Placental pericyte (primary cell): Measurements from ENCODE around the gene MYL11. TPM values are rescaled to one million over a fixed set of nuclear protein-coding genes. Genes with fewer than 3 reads are reported as not detected.

Source experiments
- small RNA-seq: library from RNA; depleted of rRNA; stranded (forward); fragments of <200 nt; gene quantifications from one replicate; pipeline ENCODE3, GENCODE V24; 2012; ENCODE audit warnings: low replicate concordance
- total RNA-seq: library from RNA; depleted of rRNA; stranded (reverse); fragments of >200 nt; gene quantifications from 2 replicates; pipeline ENCODE4 v1.2.3, GENCODE V29; 2012

MYL11 gene, protein sequence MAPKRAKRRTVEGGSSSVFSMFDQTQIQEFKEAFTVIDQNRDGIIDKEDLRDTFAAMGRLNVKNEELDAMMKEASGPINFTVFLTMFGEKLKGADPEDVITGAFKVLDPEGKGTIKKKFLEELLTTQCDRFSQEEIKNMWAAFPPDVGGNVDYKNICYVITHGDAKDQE
- not detected in 2 replicates for total RNA-seq

DNA sequence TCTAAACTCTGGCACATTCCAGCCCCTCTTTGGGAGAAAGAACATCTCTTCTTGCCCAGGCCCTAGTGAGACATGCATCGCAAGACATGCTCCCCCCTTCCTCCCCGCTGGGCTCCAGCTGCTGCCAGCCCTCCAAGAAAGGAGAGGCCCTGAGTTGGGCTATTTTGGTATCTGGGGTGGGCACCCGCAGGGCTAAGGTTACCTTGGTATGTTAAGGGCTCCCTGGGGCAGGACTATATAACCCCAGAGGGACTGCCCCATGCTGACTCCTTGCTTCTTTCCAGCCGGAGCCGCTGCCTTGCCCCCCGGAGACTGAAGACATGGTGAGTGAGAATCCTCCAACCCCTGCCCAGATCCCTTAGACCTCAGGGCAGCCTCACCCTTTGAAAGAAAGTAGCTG lies at the start of gene MYL11:
Gene MYL11, plus strand, starts transcription at position 265 of the 400 bp plus-strand sequence. Its CDS starts 56 bp downstream, at position 321.

DNA sequence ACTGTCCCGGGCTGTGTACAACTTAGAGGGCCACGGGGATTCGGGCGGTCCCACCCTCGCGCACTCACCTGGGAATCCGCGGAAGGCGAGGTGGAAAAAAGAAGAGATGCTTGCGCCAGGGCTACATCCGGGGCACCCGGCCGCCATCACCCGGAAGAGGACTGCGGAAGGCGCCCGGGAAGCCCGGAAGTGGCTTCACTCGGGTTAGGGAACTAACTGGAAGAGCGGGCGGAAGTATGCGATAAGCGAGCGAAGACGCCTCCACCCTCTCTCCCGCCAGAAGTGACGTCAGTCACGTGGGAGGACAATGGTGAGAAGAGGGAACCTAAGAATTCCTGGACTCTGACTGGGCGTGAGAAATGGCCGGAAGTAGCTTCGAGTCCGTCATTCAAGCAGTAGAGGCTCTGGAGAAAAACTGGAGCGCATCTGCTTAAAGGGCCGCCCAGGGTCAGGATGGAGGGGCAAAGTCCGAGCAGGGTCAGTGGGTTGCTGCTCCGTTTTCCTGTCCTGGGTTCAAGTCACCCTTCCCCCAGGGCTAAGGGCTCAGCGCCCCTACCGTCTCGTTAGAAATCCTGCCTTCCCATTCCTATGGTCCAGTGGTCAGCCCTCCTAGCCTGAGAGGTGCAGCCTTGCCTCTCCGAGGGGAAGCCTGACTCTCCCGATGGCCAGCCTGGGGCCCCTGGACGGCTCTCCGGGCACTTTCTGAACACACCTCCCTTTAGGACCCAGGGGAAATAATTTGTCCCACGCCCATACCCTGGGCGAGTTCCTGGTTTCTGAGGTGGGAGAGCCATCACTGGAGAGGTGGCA lies 19.3 kb upstream of the MYL11 start, which contains the start of gene CD2BP2:
Gene CD2BP2, minus strand, starts transcription at position 165 of the 810 bp plus-strand sequence. CDS start 627 bp downstream, outside the sequence.

DNA sequence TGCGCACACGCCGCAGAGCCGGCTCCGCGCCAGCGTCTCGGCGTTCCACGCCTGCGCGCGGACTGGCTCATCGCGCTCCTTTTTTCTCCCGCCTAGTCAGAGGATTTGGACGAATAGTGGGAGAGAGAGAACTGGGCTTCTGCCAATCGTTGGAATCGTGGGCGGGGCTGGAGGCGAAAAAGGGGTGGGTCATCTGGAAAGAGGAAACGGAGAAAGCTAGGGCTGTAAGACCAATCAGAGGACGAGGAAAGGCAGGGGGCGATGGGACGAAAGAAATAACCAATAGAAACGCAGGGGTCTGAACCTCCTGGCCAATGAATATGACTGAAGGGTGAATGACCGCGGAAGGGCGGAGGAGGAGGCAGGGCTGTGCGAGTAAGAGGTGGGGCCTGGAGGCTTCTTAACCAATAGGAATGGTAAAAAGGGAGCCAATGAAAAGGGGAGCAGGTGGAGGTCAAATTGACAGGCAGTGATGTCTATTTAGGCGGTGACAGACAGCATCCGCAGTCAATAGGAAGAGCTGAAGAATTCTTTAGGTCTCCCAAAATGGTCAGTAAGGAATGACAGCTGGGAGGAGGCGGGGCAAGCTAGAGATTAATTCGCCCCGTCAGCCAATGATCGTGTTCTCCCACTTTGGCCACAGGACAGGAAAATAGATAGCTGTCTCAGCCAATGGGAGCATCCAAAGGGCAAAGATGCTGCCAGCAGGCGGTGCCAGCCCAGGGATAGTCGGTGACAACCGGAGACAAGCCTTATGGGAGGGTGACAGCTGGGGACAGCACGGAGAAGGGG lies 4.0 kb upstream of the MYL11 start, which contains the start of gene TBC1D10B:
Gene TBC1D10B, minus strand, starts transcription at position 39 of the 792 bp plus-strand sequence. CDS start 311 bp downstream, outside the sequence.

DNA sequence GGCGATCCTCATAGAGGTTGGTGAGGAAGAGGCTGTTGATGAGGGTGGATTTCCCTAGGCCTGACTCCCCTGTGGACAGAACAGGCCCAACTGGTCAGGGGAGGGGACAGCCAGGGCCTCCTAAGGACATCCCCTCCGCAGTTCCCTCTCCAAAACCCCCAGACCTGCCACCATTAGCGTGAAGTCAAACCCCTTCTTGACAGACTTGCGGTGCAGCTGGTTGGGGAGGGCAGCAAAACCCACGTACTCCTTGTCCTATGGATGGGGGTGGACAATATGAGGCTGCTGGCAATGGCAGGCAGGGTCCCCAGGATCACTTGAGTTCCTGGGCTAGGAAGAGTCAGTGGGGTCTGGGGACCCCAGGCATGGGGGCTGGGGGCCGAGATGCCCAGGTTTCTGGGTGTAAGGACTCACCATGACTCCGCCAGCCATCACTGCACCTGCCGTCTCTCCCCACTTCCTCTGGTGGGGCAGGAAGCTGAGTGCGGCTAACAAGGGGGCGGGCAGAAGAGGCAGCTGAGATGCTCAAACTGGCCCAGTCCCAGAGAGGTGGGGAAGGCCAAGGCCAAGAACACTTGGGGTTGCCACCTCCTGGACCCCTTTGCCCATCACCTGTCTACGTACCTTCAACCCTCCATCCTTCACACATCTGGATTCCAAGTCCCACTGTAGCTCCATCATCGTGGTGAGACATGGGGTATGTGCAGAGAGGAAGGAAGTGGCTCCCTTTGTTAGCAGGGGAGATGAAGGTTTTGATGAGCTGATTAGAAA lies 7.7 kb downstream of the MYL11 start, which contains the start of gene SEPTIN1:
Gene SEPTIN1, minus strand, starts transcription at position 451 of the 771 bp plus-strand sequence. Its CDS starts 19 bp downstream, at position 432.

DNA sequence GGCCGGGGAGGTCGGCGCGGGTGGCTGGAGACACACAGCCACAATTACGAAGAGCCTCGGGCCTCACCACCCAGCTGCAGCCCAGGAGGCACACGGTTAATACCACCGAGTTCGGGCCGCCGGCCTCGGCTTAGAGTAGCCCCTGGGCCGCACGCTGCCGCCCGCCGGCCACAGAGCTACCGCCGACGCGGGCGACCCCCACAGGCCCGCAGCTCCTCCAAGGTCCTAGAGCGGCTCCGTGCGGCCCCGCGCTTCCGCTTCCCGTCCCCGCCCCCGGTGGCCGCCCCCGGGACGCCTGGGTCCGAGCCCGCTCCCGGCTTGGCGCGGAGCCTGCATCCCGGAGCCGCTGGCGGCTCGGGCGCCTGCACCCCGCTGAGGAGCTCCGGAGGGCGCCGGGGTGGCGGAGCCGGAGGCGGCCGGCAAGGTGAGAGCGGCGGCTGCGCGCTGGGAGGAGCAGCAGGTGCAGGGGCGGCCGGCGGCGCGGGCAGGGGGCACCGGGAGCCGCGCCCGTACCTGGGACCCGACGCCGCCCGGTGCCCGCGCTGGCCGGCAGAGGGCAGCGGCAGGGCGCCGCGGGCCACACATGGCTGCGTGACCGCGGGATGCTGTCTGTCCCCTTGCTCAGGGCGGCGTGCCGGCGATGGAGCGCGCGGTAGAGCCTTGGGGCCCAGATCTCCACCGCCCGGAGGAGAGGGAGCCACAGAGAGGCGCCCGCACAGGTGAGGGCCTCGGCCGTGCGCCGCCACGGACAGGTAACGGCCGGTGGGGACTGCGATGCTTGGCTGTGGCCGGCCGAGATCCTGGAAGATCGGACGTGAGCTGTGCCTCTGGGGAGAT lies 20.8 kb downstream of the MYL11 start, which contains the start of gene ZNF48:
Gene ZNF48, plus strand, starts transcription at position 266 of the 837 bp plus-strand sequence. Its CDS starts 375 bp downstream, at position 641.

DNA sequence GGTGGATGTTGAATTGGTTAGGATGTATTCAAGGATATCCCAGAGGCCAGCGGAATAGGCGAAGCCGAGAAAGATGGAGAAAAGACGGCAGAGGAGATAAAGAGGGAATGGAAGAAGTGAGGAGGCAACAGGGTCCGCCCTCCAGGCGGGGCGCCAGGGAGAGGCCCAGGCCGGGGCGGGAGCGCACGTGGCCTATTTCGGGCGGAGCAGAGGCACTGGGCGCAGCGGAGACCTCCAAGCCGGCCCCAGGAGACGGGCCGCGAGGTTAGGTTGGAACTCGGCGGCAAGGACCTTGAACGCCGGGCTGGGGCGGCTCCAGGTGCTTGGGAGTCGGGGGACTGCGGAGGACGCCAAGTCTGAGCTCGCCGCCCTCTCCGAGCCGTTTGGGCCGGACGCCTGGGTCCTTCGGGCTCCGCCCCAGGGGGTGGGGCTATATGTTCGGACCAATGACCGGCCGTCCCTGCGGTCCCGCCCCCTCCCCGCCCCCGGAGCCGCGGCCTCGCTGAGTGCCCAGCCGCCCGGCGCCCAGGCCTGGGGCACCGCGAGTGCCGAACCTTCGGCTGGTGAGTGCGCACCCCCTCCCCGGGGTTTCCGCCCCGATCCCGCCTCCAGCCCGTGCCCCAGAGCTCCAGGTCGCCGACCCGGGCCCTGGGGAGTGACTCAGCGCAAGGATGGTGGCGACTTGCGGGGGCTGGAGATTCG lies 32.7 kb downstream of the MYL11 start, which contains the start of gene ZNF771:
Gene ZNF771, plus strand, starts transcription at position 505 of the 702 bp plus-strand sequence. CDS start 448 bp downstream, outside the sequence.

Small RNA genes within 50 kb of the gene (small RNA-seq; reads per million reads assigned to genes)
- gene RF00406 = 5.0 reads per million, percentile 88 among the genes with 10 or more reads in this experiment

Other genes with a start within 250 kb of the MYL11 start
- 2.0 and 3.3 TPM in 2 replicates for gene CORO1A, start 191.2 kb upstream of the MYL11 start, total RNA-seq
- gene BOLA2B, start 181.1 kb upstream of the MYL11 start, total RNA-seq = 111 and 157 TPM in 2 replicates
- 36.4 and 42.2 TPM in 2 replicates for gene SLX1A, start 180.9 kb upstream of the MYL11 start, total RNA-seq
- gene SULT1A3, start 175.5 kb upstream of the MYL11 start, total RNA-seq = 2.8 and 4.9 TPM in 2 replicates
- gene NPIPB13, start 126.3 kb upstream of the MYL11 start, total RNA-seq = 0.29 and 1.1 TPM in 2 replicates
- gene CD2BP2, start 19.5 kb upstream of the MYL11 start, total RNA-seq = 38.3 and 39.5 TPM in 2 replicates
- 43.1 and 57.8 TPM in 2 replicates for gene TBC1D10B, start 4.3 kb upstream of the MYL11 start, total RNA-seq
- not detected in 2 replicates for gene SEPTIN1, start 7.8 kb downstream of the MYL11 start, total RNA-seq
- 7.7 and 14.7 TPM in 2 replicates for gene ZNF48, start 20.6 kb downstream of the MYL11 start, total RNA-seq
- 7.9 and 10.2 TPM in 2 replicates for gene ZNF771, start 32.8 kb downstream of the MYL11 start, total RNA-seq
- 6.8 and 19.8 TPM in 2 replicates for gene DCTPP1, start 55.2 kb downstream of the MYL11 start, total RNA-seq
- gene SEPHS2, start 71.1 kb downstream of the MYL11 start, total RNA-seq = 11.3 and 24.5 TPM in 2 replicates
- not detected in 2 replicates for gene ITGAL, start 97.9 kb downstream of the MYL11 start, total RNA-seq
- gene ZNF768, start 151.8 kb downstream of the MYL11 start, total RNA-seq = 17.3 and 25.8 TPM in 2 replicates
- gene ZNF747, start 160.1 kb downstream of the MYL11 start, total RNA-seq = 10.1 and 14.5 TPM in 2 replicates
- gene ZNF764, start 183.6 kb downstream of the MYL11 start, total RNA-seq = 7.3 and 7.4 TPM in 2 replicates
- 10.2 and 11.8 TPM in 2 replicates for gene ZNF688, start 196.9 kb downstream of the MYL11 start, total RNA-seq
- gene ZNF785, start 210.9 kb downstream of the MYL11 start, total RNA-seq = 10.0 and 14.7 TPM in 2 replicates
- gene ZNF689, start 235.6 kb downstream of the MYL11 start, total RNA-seq = 8.5 and 9.7 TPM in 2 replicates